ENCODE data around the gene NRAS.

The NRAS gene

DNA sequence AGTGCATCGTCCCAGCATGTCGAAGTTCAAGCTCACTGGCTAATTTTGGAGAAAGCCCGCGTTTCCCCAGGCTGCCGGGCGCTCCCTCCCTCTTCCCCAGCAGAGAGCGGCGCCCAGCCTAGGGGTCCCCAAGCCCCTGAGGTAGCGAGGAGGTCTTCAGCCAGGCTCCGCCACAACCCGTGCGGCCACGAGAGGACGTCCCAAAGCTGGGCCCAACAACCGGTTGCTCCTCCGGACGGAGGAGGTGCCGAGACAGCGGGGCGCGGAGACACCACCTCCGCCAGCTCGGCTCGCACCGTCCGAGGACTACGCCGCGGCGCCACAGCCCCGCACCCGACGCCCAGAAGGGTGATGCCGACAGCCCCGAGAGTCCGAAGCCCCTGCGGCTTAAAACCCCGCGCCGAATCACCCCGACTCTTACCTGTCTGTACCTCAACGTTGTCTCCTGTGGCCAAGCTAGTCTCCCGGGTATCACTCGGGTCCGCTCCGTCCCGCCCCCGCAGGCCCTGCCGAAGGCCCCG lies 46.9 kb downstream of the NRAS start, which contains the start of gene DENND2C (continued):
- TF ChIP-seq, protein P1, sequence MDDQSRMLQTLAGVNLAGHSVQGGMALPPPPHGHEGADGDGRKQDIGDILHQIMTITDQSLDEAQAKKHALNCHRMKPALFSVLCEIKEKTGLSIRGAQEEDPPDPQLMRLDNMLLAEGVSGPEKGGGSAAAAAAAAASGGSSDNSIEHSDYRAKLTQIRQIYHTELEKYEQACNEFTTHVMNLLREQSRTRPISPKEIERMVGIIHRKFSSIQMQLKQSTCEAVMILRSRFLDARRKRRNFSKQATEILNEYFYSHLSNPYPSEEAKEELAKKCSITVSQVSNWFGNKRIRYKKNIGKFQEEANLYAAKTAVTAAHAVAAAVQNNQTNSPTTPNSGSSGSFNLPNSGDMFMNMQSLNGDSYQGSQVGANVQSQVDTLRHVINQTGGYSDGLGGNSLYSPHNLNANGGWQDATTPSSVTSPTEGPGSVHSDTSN (CRISPR knock-in tag; IDR thresholded peaks at IDR 0.05), result peak; percentile 48; the same call in 1 of the 2 replicates
- TF ChIP-seq ZBTB44 (tag by site-specific recombination; IDR thresholded peaks at IDR 0.05) (no peak), ZNF654 (tag by site-specific recombination; IDR thresholded peaks at IDR 0.05; ENCODE audit: low read depth) (no peak), ZNF571 (tag by site-specific recombination; IDR thresholded peaks at IDR 0.05) (no peak), ZNF518A (tag by site-specific recombination; conservative IDR thresholded peaks at IDR 0.05; ENCODE audit: low read depth) (no peak), ZNF76 (tag by site-specific recombination; IDR thresholded peaks at IDR 0.05; ENCODE audit: borderline replicate concordance, low read depth) (peak; percentile 43; the same call in 1 of the 2 replicates), ZNF777 (tag by site-specific recombination; IDR thresholded peaks at IDR 0.05; ENCODE audit: borderline replicate concordance) (peak; percentile 66), ZBTB10 (tag by site-specific recombination; IDR thresholded peaks at IDR 0.05) (peak; percentile 82), MYNN (tag by site-specific recombination; IDR thresholded peaks at IDR 0.05; ENCODE audit: borderline replicate concordance) (no peak), ZNF292 (tag by site-specific recombination; IDR thresholded peaks at IDR 0.05; ENCODE audit: borderline replicate concordance, low read depth) (no peak), ZNF792 (tag by site-specific recombination; IDR thresholded peaks at IDR 0.05) (no peak), ZBTB21 (tag by site-specific recombination; IDR thresholded peaks at IDR 0.05) (no peak), ZNF548 (tag by site-specific recombination; IDR thresholded peaks at IDR 0.05) (no peak), ZNF561 (tag by site-specific recombination; IDR thresholded peaks at IDR 0.05; ENCODE audit: borderline replicate concordance) (peak; percentile 39; the same call in 1 of the 2 replicates), ZNF398 (tag by site-specific recombination; IDR thresholded peaks at IDR 0.05) (no peak), SP2 (tag by site-specific recombination; IDR thresholded peaks at IDR 0.05) (no peak)
- TF ChIP-seq, protein P2, sequence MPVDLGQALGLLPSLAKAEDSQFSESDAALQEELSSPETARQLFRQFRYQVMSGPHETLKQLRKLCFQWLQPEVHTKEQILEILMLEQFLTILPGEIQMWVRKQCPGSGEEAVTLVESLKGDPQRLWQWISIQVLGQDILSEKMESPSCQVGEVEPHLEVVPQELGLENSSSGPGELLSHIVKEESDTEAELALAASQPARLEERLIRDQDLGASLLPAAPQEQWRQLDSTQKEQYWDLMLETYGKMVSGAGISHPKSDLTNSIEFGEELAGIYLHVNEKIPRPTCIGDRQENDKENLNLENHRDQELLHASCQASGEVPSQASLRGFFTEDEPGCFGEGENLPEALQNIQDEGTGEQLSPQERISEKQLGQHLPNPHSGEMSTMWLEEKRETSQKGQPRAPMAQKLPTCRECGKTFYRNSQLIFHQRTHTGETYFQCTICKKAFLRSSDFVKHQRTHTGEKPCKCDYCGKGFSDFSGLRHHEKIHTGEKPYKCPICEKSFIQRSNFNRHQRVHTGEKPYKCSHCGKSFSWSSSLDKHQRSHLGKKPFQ (tag by site-specific recombination; IDR thresholded peaks at IDR 0.05), result no peak
- TF ChIP-seq, protein P3, sequence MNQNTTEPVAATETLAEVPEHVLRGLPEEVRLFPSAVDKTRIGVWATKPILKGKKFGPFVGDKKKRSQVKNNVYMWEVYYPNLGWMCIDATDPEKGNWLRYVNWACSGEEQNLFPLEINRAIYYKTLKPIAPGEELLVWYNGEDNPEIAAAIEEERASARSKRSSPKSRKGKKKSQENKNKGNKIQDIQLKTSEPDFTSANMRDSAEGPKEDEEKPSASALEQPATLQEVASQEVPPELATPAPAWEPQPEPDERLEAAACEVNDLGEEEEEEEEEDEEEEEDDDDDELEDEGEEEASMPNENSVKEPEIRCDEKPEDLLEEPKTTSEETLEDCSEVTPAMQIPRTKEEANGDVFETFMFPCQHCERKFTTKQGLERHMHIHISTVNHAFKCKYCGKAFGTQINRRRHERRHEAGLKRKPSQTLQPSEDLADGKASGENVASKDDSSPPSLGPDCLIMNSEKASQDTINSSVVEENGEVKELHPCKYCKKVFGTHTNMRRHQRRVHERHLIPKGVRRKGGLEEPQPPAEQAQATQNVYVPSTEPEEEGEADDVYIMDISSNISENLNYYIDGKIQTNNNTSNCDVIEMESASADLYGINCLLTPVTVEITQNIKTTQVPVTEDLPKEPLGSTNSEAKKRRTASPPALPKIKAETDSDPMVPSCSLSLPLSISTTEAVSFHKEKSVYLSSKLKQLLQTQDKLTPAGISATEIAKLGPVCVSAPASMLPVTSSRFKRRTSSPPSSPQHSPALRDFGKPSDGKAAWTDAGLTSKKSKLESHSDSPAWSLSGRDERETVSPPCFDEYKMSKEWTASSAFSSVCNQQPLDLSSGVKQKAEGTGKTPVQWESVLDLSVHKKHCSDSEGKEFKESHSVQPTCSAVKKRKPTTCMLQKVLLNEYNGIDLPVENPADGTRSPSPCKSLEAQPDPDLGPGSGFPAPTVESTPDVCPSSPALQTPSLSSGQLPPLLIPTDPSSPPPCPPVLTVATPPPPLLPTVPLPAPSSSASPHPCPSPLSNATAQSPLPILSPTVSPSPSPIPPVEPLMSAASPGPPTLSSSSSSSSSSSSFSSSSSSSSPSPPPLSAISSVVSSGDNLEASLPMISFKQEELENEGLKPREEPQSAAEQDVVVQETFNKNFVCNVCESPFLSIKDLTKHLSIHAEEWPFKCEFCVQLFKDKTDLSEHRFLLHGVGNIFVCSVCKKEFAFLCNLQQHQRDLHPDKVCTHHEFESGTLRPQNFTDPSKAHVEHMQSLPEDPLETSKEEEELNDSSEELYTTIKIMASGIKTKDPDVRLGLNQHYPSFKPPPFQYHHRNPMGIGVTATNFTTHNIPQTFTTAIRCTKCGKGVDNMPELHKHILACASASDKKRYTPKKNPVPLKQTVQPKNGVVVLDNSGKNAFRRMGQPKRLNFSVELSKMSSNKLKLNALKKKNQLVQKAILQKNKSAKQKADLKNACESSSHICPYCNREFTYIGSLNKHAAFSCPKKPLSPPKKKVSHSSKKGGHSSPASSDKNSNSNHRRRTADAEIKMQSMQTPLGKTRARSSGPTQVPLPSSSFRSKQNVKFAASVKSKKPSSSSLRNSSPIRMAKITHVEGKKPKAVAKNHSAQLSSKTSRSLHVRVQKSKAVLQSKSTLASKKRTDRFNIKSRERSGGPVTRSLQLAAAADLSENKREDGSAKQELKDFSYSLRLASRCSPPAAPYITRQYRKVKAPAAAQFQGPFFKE (tag by site-specific recombination; IDR thresholded peaks at IDR 0.05; ENCODE audit: borderline replicate concordance), result no peak
